A549 (cell line): Measurements from ENCODE around the gene RTP1. TPM values are rescaled to one million over a fixed set of nuclear protein-coding genes. Genes with fewer than 3 reads are reported as not detected.

Experiments used
- ATAC-seq, 2 experiments: fragments of 200-7000 bp in 1 of 2; fragments of >200 bp in 1 of 2; cut with Nextera tagmentation in 1 of 2; cut with Tn5 transposase in 1 of 2; 3 replicates each; pipeline versions ENCODE4 v1.8.0 to v1.9.1; 2018 to 2020; ENCODE audit warnings: mild to moderate bottlenecking in 1 of 2, moderate library complexity in 1 of 2
- CTCF ChIA-PET: fragments of 300-600 bp; sonication (Branson Sonifier 250); formaldehyde crosslinking; extraction: SDS; loops from one replicate; lab custom pipeline; 2021; ENCODE audit warnings: antibody characterized with exemption, inconsistent platforms; lab: Yijun Ruan, JAX
- POLR2A ChIA-PET: fragments of 350-600 bp; formaldehyde crosslinking; extraction: SDS; loops from one replicate; lab custom pipeline; 2021; ENCODE audit warnings: antibody characterized with exemption, inconsistent platforms; lab: Yijun Ruan, JAX
- DNase-seq, 2 experiments: peaks; one replicate each; pipeline versions ENCODE4 v3.0.0 to v3.0.0-alpha.2; 2011 to 2016; ENCODE audit warnings: low read depth in 1 of 2, low spot score in 1 of 2
- FAIRE-seq: peaks from 2 replicates; lab custom pipeline; 2011; peaks lifted over from hg19 to GRCh38; lab: Jason Lieb, UNC
- H3K27ac ChIP-seq, 2 experiments: fragments of >200 bp; sonication (Bioruptor Twin); formaldehyde crosslinking; 3 replicates each; pipeline ENCODE4 v1.5.1; 2016 to 2017
- H3K4me1 ChIP-seq: fragments of >200 bp; sonication (Bioruptor Twin); formaldehyde crosslinking; 3 replicates; pipeline ENCODE4 v1.6.1; 2016
- H3K4me2 ChIP-seq: fragments of >200 bp; sonication (Bioruptor Twin); formaldehyde crosslinking; 3 replicates; pipeline ENCODE4 v1.6.1; 2016
- H3K4me3 ChIP-seq: fragments of >200 bp; sonication (Bioruptor Twin); formaldehyde crosslinking; 3 replicates; pipeline ENCODE4 v1.5.1; 2016
- H3K9me3 ChIP-seq: fragments of >200 bp; sonication (Bioruptor Twin); formaldehyde crosslinking; 3 replicates; pipeline ENCODE4 v1.6.1; 2016
- ATOH8 ChIP-seq: fragments of 250-450 bp; sonication (Bioruptor Pico); IDR thresholded peaks from 2 replicates; pipeline ENCODE4 v1.5.0; 2020; ENCODE audit warnings: low read depth, mild to moderate bottlenecking, moderate library complexity
- CBX2 ChIP-seq: fragments of 200-600 bp; sonication (generic); IDR thresholded peaks from 2 replicates; pipeline ENCODE4 v1.6.1; 2016; ENCODE audit warnings: low read depth, mild to moderate bottlenecking, borderline replicate concordance
- CHD2 ChIP-seq: fragments of 150-350 bp; IDR thresholded peaks from 2 replicates; pipeline ENCODE4 v1.6.1; 2014; ENCODE audit warnings: low read length; ENCODE audit not compliant: partially characterized antibody
- CTCF ChIP-seq: fragments of >200 bp; sonication (Bioruptor Twin); formaldehyde crosslinking; IDR thresholded peaks from 3 replicates; pipeline ENCODE4 v1.5.1; 2016
- EHMT2 ChIP-seq: fragments of 200-600 bp; sonication (generic); IDR thresholded peaks from 2 replicates; pipeline ENCODE4 v1.6.1; 2016; ENCODE audit warnings: antibody characterized with exemption, low read depth, mild to moderate bottlenecking, moderate library complexity
- ELK1 ChIP-seq: fragments of 150-350 bp; IDR thresholded peaks from 2 replicates; pipeline ENCODE4 v1.6.1; 2014; ENCODE audit warnings: low read depth, mild to moderate bottlenecking, low read length
- FOXS1 ChIP-seq: fragments of 250-450 bp; sonication (Bioruptor Pico); IDR thresholded peaks from 2 replicates; pipeline ENCODE4 v1.5.0; 2020; ENCODE audit warnings: mild to moderate bottlenecking, moderate library complexity
- GATA3 ChIP-seq: IDR thresholded peaks from 2 replicates; pipeline ENCODE4 v1.6.1; 2012; ENCODE audit warnings: borderline replicate concordance
- HES2 ChIP-seq: fragments of >200 bp; sonication (Bioruptor Twin); formaldehyde crosslinking; IDR thresholded peaks from 2 replicates; pipeline ENCODE4 v1.6.1; 2016
- HMGXB4 ChIP-seq: fragments of 250-450 bp; sonication (Bioruptor Pico); IDR thresholded peaks from 2 replicates; pipeline ENCODE4 v1.5.0; 2021; ENCODE audit warnings: mild to moderate bottlenecking, moderate library complexity, borderline replicate concordance
- HOXB13 ChIP-seq: fragments of 250-450 bp; sonication (Bioruptor Pico); IDR thresholded peaks from 2 replicates; pipeline ENCODE4 v1.5.0; 2020; ENCODE audit warnings: low read depth, mild to moderate bottlenecking, moderate library complexity
- JUN ChIP-seq, 2 experiments: fragments of >200 bp; sonication (Bioruptor Twin); formaldehyde crosslinking; IDR thresholded peaks; 2 replicates in 1 of 2; 3 replicates in 1 of 2; pipeline ENCODE4 v1.6.1; 2016 to 2017
- JUNB ChIP-seq: fragments of >200 bp; sonication (Bioruptor Twin); formaldehyde crosslinking; IDR thresholded peaks from 2 replicates; pipeline ENCODE4 v1.6.1; 2016
- NFE2L2 ChIP-seq: fragments of 150-350 bp; conservative IDR thresholded peaks from 2 replicates; pipeline ENCODE4 v1.6.1; 2014; ENCODE audit warnings: low read length
- NR3C1 ChIP-seq: fragments of >200 bp; sonication (Bioruptor Twin); formaldehyde crosslinking; IDR thresholded peaks from 3 replicates; pipeline ENCODE4 v1.6.1; 2017
- PBX3 ChIP-seq: IDR thresholded peaks from 2 replicates; pipeline ENCODE4 v1.6.1; 2012
- POLR2AphosphoS2 ChIP-seq: conservative IDR thresholded peaks from 2 replicates; pipeline ENCODE4 v1.6.1; 2012; ENCODE audit warnings: low read length, improper control_type of control experiment, inconsistent platforms
- RAD21 ChIP-seq, 2 experiments: fragments of >200 bp in 1 of 2; sonication (Bioruptor Twin) in 1 of 2; formaldehyde crosslinking in 1 of 2; IDR thresholded peaks in 1 of 2; conservative IDR thresholded peaks in 1 of 2; 2 replicates in 1 of 2; 3 replicates in 1 of 2; pipeline ENCODE4 v1.6.1; 2012 to 2018; ENCODE audit warnings: inconsistent platforms in 1 of 2
- RNF2 ChIP-seq: fragments of 200-600 bp; sonication (generic); IDR thresholded peaks from 2 replicates; pipeline ENCODE4 v1.6.1; 2016; ENCODE audit warnings: low read depth, mild to moderate bottlenecking, antibody characterized with exemption, moderate library complexity, borderline replicate concordance
- SREBF2 ChIP-seq: fragments of 450-650 bp; IDR thresholded peaks from 2 replicates; pipeline ENCODE4 v1.6.1; 2014; ENCODE audit warnings: mild to moderate bottlenecking, moderate library complexity
- ZNF302 ChIP-seq: fragments of 250-450 bp; sonication (Bioruptor Pico); IDR thresholded peaks from 2 replicates; pipeline ENCODE4 v1.9.0; 2021; ENCODE audit warnings: inconsistent platforms, mild to moderate bottlenecking, moderate library complexity
- WGBS: methylation state at CpG from one replicate; pipeline ENCODE4 v1.1.6; 2017; ENCODE audit errors: missing lambda C conversion rate; 5-methylcytosine and 5-hydroxymethylcytosine counted together
- polyA plus RNA-seq, 4 experiments: library from polyadenylated mRNA; depleted of rRNA in 3 of 4; stranded (reverse); fragments of >200 nt; fragmentation: RNase III in 1 of 4; extraction: RNeasy Plus Mini Kit Qiagen cat#74134 plus additional on column Dnase treatment in 1 of 4; gene quantifications; 2 replicates in 3 of 4; 3 replicates in 1 of 4; pipeline ENCODE4 v1.2.3, GENCODE V29; 2011 to 2017

RTP1 gene
- polyA plus RNA-seq, 2 of the 4 experiments (the other 2 are of a cell fraction): not detected

- TF ChIP-seq CBX2 (no peak), HOXB13 (CRISPR knock-in tag) (no peak), CTCF (no peak), POLR2AphosphoS2 (no peak), CHD2 (no peak), NR3C1 (no peak), HES2 (no peak), JUNB (no peak), GATA3 (no peak), JUN (IDR thresholded peaks at IDR 0.05) (no peak), PBX3 (no peak), NFE2L2 (no peak), SREBF2 (no peak), RNF2 (no peak), ATOH8 (CRISPR knock-in tag) (no peak), FOXS1 (CRISPR knock-in tag) (no peak), ZNF302 (CRISPR knock-in tag) (no peak), RAD21 (conservative IDR thresholded peaks at IDR 0.05 in 1 of 2, IDR thresholded peaks at IDR 0.05 in 1 of 2) (no peak), ELK1 (no peak)
- Histone ChIP-seq H3K4me1 (no peaks in the 10 kb centered on the region), H3K27ac (no peak overlapping the region), H3K4me3 (no peak overlapping the region), H3K4me2 (no peak overlapping the region), H3K9me3 (no peaks in the 10 kb centered on the region)
- CTCF ChIA-PET: interaction anchor here (0.6 to 1.6 kb wide), 2 partner anchors 58 to 436 kb away, joined by 3 to 5 read pairs; no protein-coding TSS in a partner anchor
- POLR2A ChIA-PET: no interaction called here
- DNase-seq: no peak
- no peak; a peak in 1 of 6 replicates for ATAC-seq
- WGBS: 61% methylated on average over 2 of the region's 4 CpGs
- no peak for FAIRE-seq
Measured at GRCh38 chr3:187242900-187243299, 45.6 kb downstream of the RTP1 start.

GRCh38 chr3:187243933-187244524 is 46.7 kb downstream of the RTP1 start:
- ChIA-PET CTCF (interaction anchor here (0.9 to 1.6 kb wide), 2 partner anchors 24 to 435 kb away, joined by 3 to 5 read pairs; no protein-coding TSS in a partner anchor), POLR2A (no interaction called here)
- H3K4me2 ChIP-seq: no peak overlapping the region
- DNase-seq (no peak), FAIRE-seq (no peak), ATAC-seq (no peak)
- H3K27ac ChIP-seq: no peak overlapping the region
- H3K9me3 ChIP-seq: no peaks in the 10 kb centered on the region
- 35% methylated on average over 2 of the region's 2 CpGs for WGBS
- TF ChIP-seq HMGXB4 (CRISPR knock-in tag) (no peak), EHMT2 (no peak)
- H3K4me1 ChIP-seq: no peaks in the 10 kb centered on the region
- no peak overlapping the region for H3K4me3 ChIP-seq
